HepG2 (cell line): ENCODE results near the gene RPL41. TPM values are rescaled to one million over a fixed set of nuclear protein-coding genes. Genes with fewer than 3 reads are reported as not detected.

Experiments used
- BORCS8-MEF2B ChIP-seq: sonication (generic); formaldehyde crosslinking; IDR thresholded peaks from 2 replicates; pipeline ENCODE4 v1.8.0; 2022; ENCODE audit warnings: mild to moderate bottlenecking, missing genetic modification reagents
- CCDC6 ChIP-seq: sonication (generic); formaldehyde crosslinking; IDR thresholded peaks from 2 replicates; pipeline ENCODE4 v1.8.1; 2022; ENCODE audit warnings: mild to moderate bottlenecking, missing genetic modification reagents, moderate library complexity
- DR1 ChIP-seq: sonication (generic); formaldehyde crosslinking; IDR thresholded peaks from 2 replicates; pipeline ENCODE4 v1.8.0; 2021; ENCODE audit warnings: mild to moderate bottlenecking, missing genetic modification reagents, inconsistent platforms
- FOXJ3 ChIP-seq: sonication (generic); formaldehyde crosslinking; IDR thresholded peaks from 2 replicates; pipeline ENCODE4 v1.4.0; 2020; ENCODE audit warnings: missing genetic modification reagents, mild to moderate bottlenecking, borderline replicate concordance
- GATAD2A ChIP-seq: IDR thresholded peaks from 2 replicates; pipeline ENCODE4 v1.6.1; 2016
- GLMP ChIP-seq: sonication (generic); formaldehyde crosslinking; IDR thresholded peaks from 2 replicates; pipeline ENCODE4 v1.9.0; 2021; ENCODE audit warnings: missing genetic modification reagents, mild to moderate bottlenecking, borderline replicate concordance
- GPN1 ChIP-seq: sonication (generic); formaldehyde crosslinking; IDR thresholded peaks from 2 replicates; pipeline ENCODE4 v1.5.1; 2020; ENCODE audit warnings: missing genetic modification reagents, borderline replicate concordance
- HMG20A ChIP-seq: IDR thresholded peaks from 2 replicates; pipeline ENCODE4 v1.6.1; 2016; ENCODE audit warnings: borderline replicate concordance
- HOXA3 ChIP-seq: sonication (generic); formaldehyde crosslinking; IDR thresholded peaks from 2 replicates; pipeline ENCODE4 v1.5.0; 2020; ENCODE audit warnings: missing genetic modification reagents
- KLF9 ChIP-seq: IDR thresholded peaks from 2 replicates; pipeline ENCODE4 v1.6.1; 2016; ENCODE audit warnings: low read depth
- MAFF ChIP-seq: IDR thresholded peaks from 2 replicates; pipeline ENCODE4 v1.6.1; 2011; ENCODE audit warnings: low read depth, low read length, improper control_type of control experiment
- MAX ChIP-seq: IDR thresholded peaks from 2 replicates; pipeline ENCODE4 v1.6.1; 2012; ENCODE audit warnings: inconsistent platforms
- MEF2D ChIP-seq: sonication (generic); formaldehyde crosslinking; IDR thresholded peaks from 2 replicates; pipeline ENCODE4 v1.5.1; 2020; ENCODE audit warnings: mild to moderate bottlenecking, missing genetic modification reagents
- MTF1 ChIP-seq: sonication (generic); formaldehyde crosslinking; IDR thresholded peaks from 2 replicates; pipeline ENCODE4 v1.5.0; 2020; ENCODE audit warnings: missing genetic modification reagents
- RXRB ChIP-seq: IDR thresholded peaks from 2 replicates; pipeline ENCODE4 v1.6.1; 2016; ENCODE audit warnings: borderline replicate concordance, missing genetic modification reagents, missing compliant biosample characterization
- SRSF9 ChIP-seq: fragments of 200-400 bp; formaldehyde crosslinking; IDR thresholded peaks from 2 replicates; pipeline ENCODE4 v1.6.1; 2018; ENCODE audit warnings: borderline replicate concordance, mild to moderate bottlenecking, low read depth, low read length; ENCODE audit not compliant: insufficient read depth, poor library complexity, severe bottlenecking
- ZMYM2 ChIP-seq: sonication (generic); formaldehyde crosslinking; IDR thresholded peaks from 2 replicates; pipeline ENCODE4 v1.8.0; 2022; ENCODE audit warnings: mild to moderate bottlenecking, missing genetic modification reagents
- ZNF274 ChIP-seq: sonication (generic); formaldehyde crosslinking; IDR thresholded peaks from 2 replicates; pipeline ENCODE4 v1.5.1; 2020; ENCODE audit warnings: mild to moderate bottlenecking, missing genetic modification reagents
- ZNF333 ChIP-seq: sonication (generic); formaldehyde crosslinking; IDR thresholded peaks from 2 replicates; pipeline ENCODE4 v1.4.0; 2020; ENCODE audit warnings: mild to moderate bottlenecking, missing genetic modification reagents, borderline replicate concordance
- ZNF639 ChIP-seq: conservative IDR thresholded peaks from 2 replicates; pipeline ENCODE4 v1.6.1; 2018; ENCODE audit warnings: missing genetic modification reagents
- ZNF691 ChIP-seq: sonication (generic); formaldehyde crosslinking; IDR thresholded peaks from 2 replicates; pipeline ENCODE4 v1.4.0; 2020; ENCODE audit warnings: missing genetic modification reagents, low read depth, mild to moderate bottlenecking, borderline replicate concordance
- ZNF7 ChIP-seq: IDR thresholded peaks from 2 replicates; pipeline ENCODE4 v1.6.1; 2016; ENCODE audit warnings: missing biosample characterization, missing genetic modification reagents
- ZNF746 ChIP-seq: sonication (generic); formaldehyde crosslinking; IDR thresholded peaks from 2 replicates; pipeline ENCODE4 v1.8.0; 2022; ENCODE audit warnings: mild to moderate bottlenecking, missing genetic modification reagents
- ZNF775 ChIP-seq: sonication (generic); formaldehyde crosslinking; IDR thresholded peaks from 2 replicates; pipeline ENCODE4 v1.4.0; 2020; ENCODE audit warnings: missing genetic modification reagents, mild to moderate bottlenecking, moderate library complexity, borderline replicate concordance
- polyA plus RNA-seq, 8 experiments: library from polyadenylated mRNA; depleted of rRNA in 3 of 8; stranded (reverse) in 7 of 8; unstranded in 1 of 8; fragments of >200 nt; fragmentation: Illumina TruSeq in 4 of 8; extraction: Trizol in 4 of 8; gene quantifications; 2 replicates each; pipeline versions ENCODE4 v1.2.1 to v1.2.3, GENCODE V29; 2011 to 2016; ENCODE audit warnings: low read depth in 4 of 8, missing spikeins in 1 of 8, mixed read lengths in 1 of 8; ENCODE audit not compliant: insufficient read depth in 1 of 8
- total RNA-seq, 5 experiments: library from RNA; depleted of rRNA; stranded (reverse); fragments of >200 nt; fragmentation: Illumina TruSeq; extraction: Trizol; gene quantifications; 2 replicates each; pipeline ENCODE4 v1.2.3, GENCODE V29; 2016; ENCODE audit warnings: low read depth in 1 of 5

Gene RPL41
- total and polyA plus RNA-seq, 2 of the 13 experiments (the other 11 are each of a cell fraction or from before 2014, with no cell fraction given): 4,012 to 7,670 TPM

- TF ChIP-seq MAFF (no peak), GPN1 (CRISPR knock-in tag) (no peak), ZNF7 (no peak), HMG20A (no peak; the same call in 1 of the 2 replicates), GLMP (no peak), KLF9 (CRISPR knock-in tag) (peak; percentile 62; the same call in 1 of the 2 replicates), ZNF639 (no peak), CCDC6 (CRISPR knock-in tag) (peak; percentile 93), ZNF746 (peak; percentile 4; the same call in 1 of the 2 replicates), MAX (peak; percentile 96), FOXJ3 (CRISPR knock-in tag) (peak; percentile 49; the same call in 1 of the 2 replicates), MEF2D (peak; percentile 78; the same call in 1 of the 2 replicates), RXRB (CRISPR knock-in tag) (peak; percentile 82; the same call in 1 of the 2 replicates), ZMYM2 (no peak), DR1 (peak; percentile 97), GATAD2A (CRISPR knock-in tag) (peak; percentile 48), BORCS8-MEF2B (CRISPR knock-in tag) (peak; percentile 96), ZNF775 (no peak), HOXA3 (CRISPR knock-in tag) (peak; percentile 84), ZNF333 (CRISPR knock-in tag) (0 out of 2 replicates have a peak, but pooled peaks have one; percentile 51), MTF1 (CRISPR knock-in tag) (no peak; the same call in none of the 2 replicates), ZNF274 (CRISPR knock-in tag) (peak; percentile 96), ZNF691 (CRISPR knock-in tag) (peak; percentile 80; the same call in 1 of the 2 replicates), SRSF9 (no peak)
Observed at GRCh38 chr12:56104109-56104814, 12.2 kb upstream of the RPL41 start, which contains the start of gene PA2G4 (continued).
